HepG2 (cell line): ENCODE results near the gene ITIH1.

Source experiments
- ARHGAP35 ChIP-seq: sonication (generic); formaldehyde crosslinking; IDR thresholded peaks from 2 replicates; pipeline ENCODE4 v1.9.0; 2022; ENCODE audit warnings: mild to moderate bottlenecking, inconsistent platforms, moderate library complexity, missing genetic modification reagents, borderline replicate concordance
- ELF4 ChIP-seq: sonication (generic); formaldehyde crosslinking; IDR thresholded peaks from 2 replicates; pipeline ENCODE4 v1.5.0; 2020; ENCODE audit warnings: missing genetic modification reagents, mild to moderate bottlenecking, moderate library complexity, borderline replicate concordance
- FIP1L1 ChIP-seq: fragments of 200-400 bp; formaldehyde crosslinking; IDR thresholded peaks from 2 replicates; pipeline ENCODE4 v1.6.1; 2018; ENCODE audit warnings: low read depth, mild to moderate bottlenecking, low read length, moderate library complexity, borderline replicate concordance; ENCODE audit not compliant: insufficient read depth
- FOXK2 ChIP-seq: fragments of 450-650 bp; IDR thresholded peaks from 2 replicates; pipeline ENCODE4 v1.6.1; 2016
- POLR2AphosphoS5 ChIP-seq: IDR thresholded peaks from 2 replicates; pipeline ENCODE4 v1.6.1; 2012; ENCODE audit warnings: low read depth, low read length
- RBM39 ChIP-seq: fragments of 200-400 bp; formaldehyde crosslinking; IDR thresholded peaks from one replicate; pipeline ENCODE4 v1.6.1; 2018; ENCODE audit warnings: antibody characterized with exemption, mild to moderate bottlenecking, low read depth, low read length; ENCODE audit not compliant: poor library complexity, severe bottlenecking
- ZNF121 ChIP-seq: sonication (generic); formaldehyde crosslinking; IDR thresholded peaks from 2 replicates; pipeline ENCODE4 v1.5.0; 2020; ENCODE audit warnings: mild to moderate bottlenecking, missing genetic modification reagents
- ZNF501 ChIP-seq: sonication (generic); formaldehyde crosslinking; IDR thresholded peaks from 2 replicates; pipeline ENCODE4 v1.5.1; 2020; ENCODE audit warnings: mild to moderate bottlenecking, moderate library complexity, missing genetic modification reagents
- TF ChIP-seq, protein P1 (sequence below): sonication (generic); IDR thresholded peaks from 2 replicates; pipeline ENCODE4 v1.6.1; 2016; ENCODE audit warnings: low read depth, borderline replicate concordance
- TF ChIP-seq, protein P2 (sequence below): sonication (generic); formaldehyde crosslinking; IDR thresholded peaks from 2 replicates; pipeline ENCODE4 v1.4.0; 2020; ENCODE audit warnings: missing genetic modification reagents
- TF ChIP-seq, protein P3 (sequence below): sonication (generic); formaldehyde crosslinking; IDR thresholded peaks from 2 replicates; pipeline ENCODE4 v1.8.0; 2022; ENCODE audit warnings: low read depth, missing genetic modification reagents
- TF ChIP-seq, protein P4 (sequence below): sonication (generic); formaldehyde crosslinking; IDR thresholded peaks from 2 replicates; pipeline ENCODE4 v1.5.0; 2020; ENCODE audit warnings: mild to moderate bottlenecking, missing genetic modification reagents, moderate library complexity
- TF ChIP-seq, protein P5 (sequence below): sonication (generic); formaldehyde crosslinking; IDR thresholded peaks from 2 replicates; pipeline ENCODE4 v1.4.0; 2020; ENCODE audit warnings: missing genetic modification reagents
- TF ChIP-seq, protein P6 (sequence below): fragments of 450-650 bp; IDR thresholded peaks from 2 replicates; pipeline ENCODE4 v1.6.1; 2017; ENCODE audit warnings: mild to moderate bottlenecking

DNA sequence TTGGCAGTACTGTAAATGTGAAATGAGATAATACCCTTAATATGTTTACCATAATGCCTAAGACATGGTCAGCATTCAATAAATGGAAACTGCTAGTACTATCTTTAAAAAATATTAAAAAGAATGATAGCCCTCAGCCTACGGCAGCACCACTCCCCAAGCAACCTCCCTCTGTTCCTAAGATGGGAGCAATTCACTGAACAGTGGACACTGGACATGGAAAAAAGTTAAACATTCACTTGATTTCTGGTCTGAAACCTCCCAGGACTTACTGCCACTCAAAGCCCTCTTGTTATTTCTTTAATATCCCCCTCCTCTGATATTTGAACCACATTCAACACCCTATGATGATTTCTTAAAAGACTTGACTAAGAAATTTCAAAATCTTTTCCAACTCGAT is 33.7 kb upstream of the ITIH1 start:
- TF ChIP-seq ZNF501 (CRISPR knock-in tag): no peak
- TF ChIP-seq, protein P1, sequence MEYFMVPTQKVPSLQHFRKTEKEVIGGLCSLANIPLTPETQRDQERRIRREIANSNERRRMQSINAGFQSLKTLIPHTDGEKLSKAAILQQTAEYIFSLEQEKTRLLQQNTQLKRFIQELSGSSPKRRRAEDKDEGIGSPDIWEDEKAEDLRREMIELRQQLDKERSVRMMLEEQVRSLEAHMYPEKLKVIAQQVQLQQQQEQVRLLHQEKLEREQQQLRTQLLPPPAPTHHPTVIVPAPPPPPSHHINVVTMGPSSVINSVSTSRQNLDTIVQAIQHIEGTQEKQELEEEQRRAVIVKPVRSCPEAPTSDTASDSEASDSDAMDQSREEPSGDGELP: no peak
- no peak for TF ChIP-seq ELF4 (CRISPR knock-in tag)
- TF ChIP-seq FOXK2: no peak
- no peak for TF ChIP-seq RBM39
- no peak for TF ChIP-seq ZNF121 (CRISPR knock-in tag)
- TF ChIP-seq, protein P2, sequence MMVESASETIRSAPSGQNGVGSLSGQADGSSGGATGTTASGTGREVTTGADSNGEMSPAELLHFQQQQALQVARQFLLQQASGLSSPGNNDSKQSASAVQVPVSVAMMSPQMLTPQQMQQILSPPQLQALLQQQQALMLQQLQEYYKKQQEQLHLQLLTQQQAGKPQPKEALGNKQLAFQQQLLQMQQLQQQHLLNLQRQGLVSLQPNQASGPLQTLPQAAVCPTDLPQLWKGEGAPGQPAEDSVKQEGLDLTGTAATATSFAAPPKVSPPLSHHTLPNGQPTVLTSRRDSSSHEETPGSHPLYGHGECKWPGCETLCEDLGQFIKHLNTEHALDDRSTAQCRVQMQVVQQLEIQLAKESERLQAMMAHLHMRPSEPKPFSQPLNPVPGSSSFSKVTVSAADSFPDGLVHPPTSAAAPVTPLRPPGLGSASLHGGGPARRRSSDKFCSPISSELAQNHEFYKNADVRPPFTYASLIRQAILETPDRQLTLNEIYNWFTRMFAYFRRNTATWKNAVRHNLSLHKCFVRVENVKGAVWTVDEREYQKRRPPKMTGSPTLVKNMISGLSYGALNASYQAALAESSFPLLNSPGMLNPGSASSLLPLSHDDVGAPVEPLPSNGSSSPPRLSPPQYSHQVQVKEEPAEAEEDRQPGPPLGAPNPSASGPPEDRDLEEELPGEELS (CRISPR knock-in tag): no peak
- no peak for TF ChIP-seq POLR2AphosphoS5
- TF ChIP-seq FIP1L1: no peak
- TF ChIP-seq, protein P3, sequence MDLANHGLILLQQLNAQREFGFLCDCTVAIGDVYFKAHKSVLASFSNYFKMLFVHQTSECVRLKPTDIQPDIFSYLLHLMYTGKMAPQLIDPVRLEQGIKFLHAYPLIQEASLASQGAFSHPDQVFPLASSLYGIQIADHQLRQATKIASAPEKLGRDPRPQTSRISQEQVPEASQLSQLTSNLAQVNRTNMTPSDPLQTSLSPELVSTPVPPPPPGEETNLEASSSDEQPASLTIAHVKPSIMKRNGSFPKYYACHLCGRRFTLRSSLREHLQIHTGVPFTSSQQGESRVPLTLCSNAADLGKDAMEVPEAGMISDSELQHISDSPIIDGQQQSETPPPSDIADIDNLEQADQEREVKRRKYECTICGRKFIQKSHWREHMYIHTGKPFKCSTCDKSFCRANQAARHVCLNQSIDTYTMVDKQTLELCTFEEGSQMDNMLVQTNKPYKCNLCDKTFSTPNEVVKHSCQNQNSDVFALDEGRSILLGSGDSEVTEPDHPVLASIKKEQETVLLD: no peak
- TF ChIP-seq, protein P4, sequence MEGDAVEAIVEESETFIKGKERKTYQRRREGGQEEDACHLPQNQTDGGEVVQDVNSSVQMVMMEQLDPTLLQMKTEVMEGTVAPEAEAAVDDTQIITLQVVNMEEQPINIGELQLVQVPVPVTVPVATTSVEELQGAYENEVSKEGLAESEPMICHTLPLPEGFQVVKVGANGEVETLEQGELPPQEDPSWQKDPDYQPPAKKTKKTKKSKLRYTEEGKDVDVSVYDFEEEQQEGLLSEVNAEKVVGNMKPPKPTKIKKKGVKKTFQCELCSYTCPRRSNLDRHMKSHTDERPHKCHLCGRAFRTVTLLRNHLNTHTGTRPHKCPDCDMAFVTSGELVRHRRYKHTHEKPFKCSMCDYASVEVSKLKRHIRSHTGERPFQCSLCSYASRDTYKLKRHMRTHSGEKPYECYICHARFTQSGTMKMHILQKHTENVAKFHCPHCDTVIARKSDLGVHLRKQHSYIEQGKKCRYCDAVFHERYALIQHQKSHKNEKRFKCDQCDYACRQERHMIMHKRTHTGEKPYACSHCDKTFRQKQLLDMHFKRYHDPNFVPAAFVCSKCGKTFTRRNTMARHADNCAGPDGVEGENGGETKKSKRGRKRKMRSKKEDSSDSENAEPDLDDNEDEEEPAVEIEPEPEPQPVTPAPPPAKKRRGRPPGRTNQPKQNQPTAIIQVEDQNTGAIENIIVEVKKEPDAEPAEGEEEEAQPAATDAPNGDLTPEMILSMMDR (CRISPR knock-in tag): no peak
- TF ChIP-seq, protein P5, sequence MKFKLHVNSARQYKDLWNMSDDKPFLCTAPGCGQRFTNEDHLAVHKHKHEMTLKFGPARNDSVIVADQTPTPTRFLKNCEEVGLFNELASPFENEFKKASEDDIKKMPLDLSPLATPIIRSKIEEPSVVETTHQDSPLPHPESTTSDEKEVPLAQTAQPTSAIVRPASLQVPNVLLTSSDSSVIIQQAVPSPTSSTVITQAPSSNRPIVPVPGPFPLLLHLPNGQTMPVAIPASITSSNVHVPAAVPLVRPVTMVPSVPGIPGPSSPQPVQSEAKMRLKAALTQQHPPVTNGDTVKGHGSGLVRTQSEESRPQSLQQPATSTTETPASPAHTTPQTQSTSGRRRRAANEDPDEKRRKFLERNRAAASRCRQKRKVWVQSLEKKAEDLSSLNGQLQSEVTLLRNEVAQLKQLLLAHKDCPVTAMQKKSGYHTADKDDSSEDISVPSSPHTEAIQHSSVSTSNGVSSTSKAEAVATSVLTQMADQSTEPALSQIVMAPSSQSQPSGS (CRISPR knock-in tag): no peak
- TF ChIP-seq ARHGAP35 (CRISPR knock-in tag): no peak
- TF ChIP-seq, protein P6, sequence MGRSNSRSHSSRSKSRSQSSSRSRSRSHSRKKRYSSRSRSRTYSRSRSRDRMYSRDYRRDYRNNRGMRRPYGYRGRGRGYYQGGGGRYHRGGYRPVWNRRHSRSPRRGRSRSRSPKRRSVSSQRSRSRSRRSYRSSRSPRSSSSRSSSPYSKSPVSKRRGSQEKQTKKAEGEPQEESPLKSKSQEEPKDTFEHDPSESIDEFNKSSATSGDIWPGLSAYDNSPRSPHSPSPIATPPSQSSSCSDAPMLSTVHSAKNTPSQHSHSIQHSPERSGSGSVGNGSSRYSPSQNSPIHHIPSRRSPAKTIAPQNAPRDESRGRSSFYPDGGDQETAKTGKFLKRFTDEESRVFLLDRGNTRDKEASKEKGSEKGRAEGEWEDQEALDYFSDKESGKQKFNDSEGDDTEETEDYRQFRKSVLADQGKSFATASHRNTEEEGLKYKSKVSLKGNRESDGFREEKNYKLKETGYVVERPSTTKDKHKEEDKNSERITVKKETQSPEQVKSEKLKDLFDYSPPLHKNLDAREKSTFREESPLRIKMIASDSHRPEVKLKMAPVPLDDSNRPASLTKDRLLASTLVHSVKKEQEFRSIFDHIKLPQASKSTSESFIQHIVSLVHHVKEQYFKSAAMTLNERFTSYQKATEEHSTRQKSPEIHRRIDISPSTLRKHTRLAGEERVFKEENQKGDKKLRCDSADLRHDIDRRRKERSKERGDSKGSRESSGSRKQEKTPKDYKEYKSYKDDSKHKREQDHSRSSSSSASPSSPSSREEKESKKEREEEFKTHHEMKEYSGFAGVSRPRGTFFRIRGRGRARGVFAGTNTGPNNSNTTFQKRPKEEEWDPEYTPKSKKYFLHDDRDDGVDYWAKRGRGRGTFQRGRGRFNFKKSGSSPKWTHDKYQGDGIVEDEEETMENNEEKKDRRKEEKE: no peak
